PC-3 (cell line): ENCODE results near the gene TCF7.

ENCODE experiments used
- EZH2 ChIP-seq: fragments of 300-600 bp; sonication (generic); IDR thresholded peaks from one replicate; pipeline ENCODE4 v1.6.1; 2017; ENCODE audit warnings: antibody characterized with exemption, mild to moderate bottlenecking, low read length; ENCODE audit not compliant: unreplicated experiment
- EZH2phosphoT487 ChIP-seq: fragments of 300-600 bp; sonication (generic); IDR thresholded peaks from 2 replicates; pipeline ENCODE4 v1.6.1; 2018; ENCODE audit warnings: mild to moderate bottlenecking, antibody characterized with exemption, low read length, borderline replicate concordance
- TF ChIP-seq, protein P1 (sequence below): fragments of 300-600 bp; sonication (generic); conservative IDR thresholded peaks from 2 replicates; pipeline ENCODE4 v1.5.1; 2017; ENCODE audit warnings: antibody characterized with exemption, low read depth, mild to moderate bottlenecking, low read length

DNA sequence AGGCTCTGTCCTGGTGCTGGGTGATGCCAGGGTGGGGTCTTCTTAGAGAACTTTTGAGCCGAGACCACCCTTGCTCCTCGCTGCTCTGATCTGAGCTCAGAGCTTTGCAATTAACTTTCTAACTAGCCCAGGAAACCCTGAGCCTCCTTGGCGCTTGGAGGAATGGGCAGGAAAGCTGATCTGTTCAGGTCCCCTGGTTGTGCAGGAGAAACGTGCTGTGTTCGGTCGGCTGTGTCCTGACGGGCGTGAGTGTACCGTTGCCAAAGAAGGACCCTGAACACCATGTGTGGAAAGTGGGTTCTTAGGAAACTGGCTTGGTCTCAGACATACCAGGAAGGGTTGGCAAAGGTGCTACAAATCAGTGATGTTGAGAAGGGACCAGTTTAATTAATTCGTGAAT, 1.8 kb downstream of the TCF7 start:
- TF ChIP-seq, protein P1, sequence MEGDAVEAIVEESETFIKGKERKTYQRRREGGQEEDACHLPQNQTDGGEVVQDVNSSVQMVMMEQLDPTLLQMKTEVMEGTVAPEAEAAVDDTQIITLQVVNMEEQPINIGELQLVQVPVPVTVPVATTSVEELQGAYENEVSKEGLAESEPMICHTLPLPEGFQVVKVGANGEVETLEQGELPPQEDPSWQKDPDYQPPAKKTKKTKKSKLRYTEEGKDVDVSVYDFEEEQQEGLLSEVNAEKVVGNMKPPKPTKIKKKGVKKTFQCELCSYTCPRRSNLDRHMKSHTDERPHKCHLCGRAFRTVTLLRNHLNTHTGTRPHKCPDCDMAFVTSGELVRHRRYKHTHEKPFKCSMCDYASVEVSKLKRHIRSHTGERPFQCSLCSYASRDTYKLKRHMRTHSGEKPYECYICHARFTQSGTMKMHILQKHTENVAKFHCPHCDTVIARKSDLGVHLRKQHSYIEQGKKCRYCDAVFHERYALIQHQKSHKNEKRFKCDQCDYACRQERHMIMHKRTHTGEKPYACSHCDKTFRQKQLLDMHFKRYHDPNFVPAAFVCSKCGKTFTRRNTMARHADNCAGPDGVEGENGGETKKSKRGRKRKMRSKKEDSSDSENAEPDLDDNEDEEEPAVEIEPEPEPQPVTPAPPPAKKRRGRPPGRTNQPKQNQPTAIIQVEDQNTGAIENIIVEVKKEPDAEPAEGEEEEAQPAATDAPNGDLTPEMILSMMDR: no peak
- TF ChIP-seq EZH2phosphoT487: no peak
- TF ChIP-seq EZH2: no peak
